B cell (primary cell): ENCODE results near the gene CRTC1.

Experiments used
- EZH2 ChIP-seq: IDR thresholded peaks from 2 replicates; pipeline ENCODE4 v1.6.1; 2012; ENCODE audit warnings: borderline replicate concordance, low read depth, mild to moderate bottlenecking, moderate library complexity, low read length; ENCODE audit not compliant: insufficient read depth, poor library complexity, severe bottlenecking
- TF ChIP-seq, protein P1 (sequence below): fragments of 200-600 bp; IDR thresholded peaks from one replicate; pipeline ENCODE4 v1.8.0; 2022; ENCODE audit warnings: antibody characterized with exemption, mild to moderate bottlenecking

DNA sequence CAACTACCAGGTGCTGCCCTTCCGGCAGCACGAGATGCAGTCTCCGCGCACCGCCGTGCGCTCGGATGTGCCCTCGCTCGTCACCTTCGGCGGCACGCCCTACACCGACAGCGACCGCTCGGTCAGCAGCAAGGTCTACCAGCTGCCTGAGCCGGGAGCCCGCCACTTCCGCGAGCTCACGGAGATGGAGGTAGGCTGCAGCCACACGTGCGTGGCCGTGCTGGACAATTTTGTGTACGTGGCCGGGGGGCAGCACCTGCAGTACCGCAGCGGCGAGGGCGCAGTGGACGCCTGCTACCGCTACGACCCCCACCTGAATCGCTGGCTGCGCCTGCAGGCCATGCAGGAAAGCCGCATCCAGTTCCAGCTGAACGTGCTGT lies 15.2 kb upstream of the CRTC1 start:
- TF ChIP-seq, protein P1, sequence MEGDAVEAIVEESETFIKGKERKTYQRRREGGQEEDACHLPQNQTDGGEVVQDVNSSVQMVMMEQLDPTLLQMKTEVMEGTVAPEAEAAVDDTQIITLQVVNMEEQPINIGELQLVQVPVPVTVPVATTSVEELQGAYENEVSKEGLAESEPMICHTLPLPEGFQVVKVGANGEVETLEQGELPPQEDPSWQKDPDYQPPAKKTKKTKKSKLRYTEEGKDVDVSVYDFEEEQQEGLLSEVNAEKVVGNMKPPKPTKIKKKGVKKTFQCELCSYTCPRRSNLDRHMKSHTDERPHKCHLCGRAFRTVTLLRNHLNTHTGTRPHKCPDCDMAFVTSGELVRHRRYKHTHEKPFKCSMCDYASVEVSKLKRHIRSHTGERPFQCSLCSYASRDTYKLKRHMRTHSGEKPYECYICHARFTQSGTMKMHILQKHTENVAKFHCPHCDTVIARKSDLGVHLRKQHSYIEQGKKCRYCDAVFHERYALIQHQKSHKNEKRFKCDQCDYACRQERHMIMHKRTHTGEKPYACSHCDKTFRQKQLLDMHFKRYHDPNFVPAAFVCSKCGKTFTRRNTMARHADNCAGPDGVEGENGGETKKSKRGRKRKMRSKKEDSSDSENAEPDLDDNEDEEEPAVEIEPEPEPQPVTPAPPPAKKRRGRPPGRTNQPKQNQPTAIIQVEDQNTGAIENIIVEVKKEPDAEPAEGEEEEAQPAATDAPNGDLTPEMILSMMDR = no peak
- TF ChIP-seq EZH2 = no peak
